Measurements from ENCODE around the gene ACTR3. TPM values are rescaled to one million over a fixed set of nuclear protein-coding genes. Genes with fewer than 3 reads are reported as not detected.

The ACTR3 gene
- total and polyA plus RNA-seq, 10 of the 15 experiments (the other 5 are each of a cell fraction or from before 2014, with no cell fraction given), result 79.1 to 616 (median 471) TPM

DNA sequence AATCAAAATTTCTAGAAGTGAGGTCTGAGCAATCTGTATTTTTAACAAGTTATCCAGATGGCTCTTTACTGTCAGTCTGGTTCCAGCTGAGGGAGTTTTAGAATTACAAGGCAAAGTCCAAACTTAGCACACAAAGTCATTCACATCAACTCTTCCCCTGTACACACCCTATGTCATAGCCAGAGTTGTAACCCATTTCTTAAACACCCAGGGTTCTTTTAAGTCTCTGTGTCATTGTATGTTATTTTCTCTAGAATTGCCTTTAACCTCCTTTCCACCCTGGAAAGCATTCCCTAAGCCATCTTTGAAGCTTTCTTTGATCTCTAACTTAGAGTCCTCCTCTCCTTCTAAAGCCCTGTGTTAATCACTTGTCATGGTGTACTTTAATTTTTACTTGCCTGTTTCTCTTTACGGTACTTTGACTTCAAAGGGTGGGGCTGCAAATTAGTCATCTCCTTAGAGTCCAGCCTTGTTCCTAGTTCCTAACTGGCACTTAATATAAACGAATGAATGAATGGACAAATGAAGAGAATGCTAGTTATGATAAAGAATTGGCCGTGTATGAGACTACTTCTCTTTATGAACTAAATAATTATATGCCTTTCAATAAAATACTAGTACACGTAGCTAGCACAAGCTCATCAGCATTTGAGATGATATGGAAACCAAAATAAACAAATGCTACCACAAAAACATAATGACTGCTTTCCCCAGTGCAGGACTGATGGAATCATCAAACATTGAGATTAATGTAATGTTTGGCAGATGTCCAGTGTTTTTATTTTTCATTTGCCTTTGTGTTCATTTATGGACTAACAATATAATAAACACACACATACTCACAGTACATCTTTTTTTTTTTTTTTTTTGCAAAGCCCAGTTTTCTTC lies 11.9 kb upstream of the ACTR3 start:
- H3K4me2 ChIP-seq (ENCODE audit: control insufficient read depth, insufficient read depth), result no peak overlapping the region
- H3K79me2 ChIP-seq (ENCODE audit: control insufficient read depth, insufficient read depth, low read length), result no peaks in the 10 kb centered on the region
- ChIA-PET CTCF (interaction anchor here (0.7 to 2.4 kb wide), 4 partner anchors 13 to 166 kb away, joined by 3 to 6 read pairs (median 3); no protein-coding TSS in a partner anchor), RAD21 (ENCODE audit: unreplicated experiment) (interaction anchor here (0.7 to 0.8 kb wide), 2 partner anchors 18 to 95 kb away, joined by 3 read pairs; no protein-coding TSS in a partner anchor), SMC1A (ENCODE audit: uncharacterized antibody, unreplicated experiment) (interaction anchor here (0.7 to 1.3 kb wide), 4 partner anchors 11 to 138 kb away, joined by 3 to 6 read pairs (median 4); no protein-coding TSS in a partner anchor), POLR2A (interaction anchor here (1.6 kb wide), 1 partner anchor 11 kb away, joined by 3 read pairs; no protein-coding TSS in a partner anchor)
- intact Hi-C loops (cut with micrococcal nuclease; ENCODE audit: unreplicated experiment), result no loop called here
- no peaks in the 10 kb centered on the region for H3K9me3 ChIP-seq (replicated peaks; ENCODE audit: control insufficient read depth, insufficient read depth, low read length)
- H3K4me3 ChIP-seq, result no peak overlapping the region
- H3K27ac ChIP-seq (ENCODE audit: control insufficient read depth, insufficient read depth), result no peak overlapping the region
- no peak overlapping the region for H3K9ac ChIP-seq (ENCODE audit: control insufficient read depth, insufficient read depth, low read length)
- BruUV-seq (replicated peaks), result no TSS peak
- in situ Hi-C loops (cut with MboI), result no loop called here
- no peak overlapping the region for H2AFZ ChIP-seq (ENCODE audit: control insufficient read depth, low read depth, low read length)
- H3K36me3 ChIP-seq (ENCODE audit: control insufficient read depth in 2 of 2, insufficient read depth in 2 of 2, low read length in 1 of 2), result peaks cover 0 to 4% of the 10 kb centered on the region in 2 experiments; a peak in 3 of 4 replicates
- no peaks in the 10 kb centered on the region for H4K20me1 ChIP-seq (ENCODE audit: control insufficient read depth, insufficient read depth)
- H3K27me3 ChIP-seq (replicated peaks in 1 of 2; ENCODE audit: control insufficient read depth in 2 of 2, insufficient read depth in 2 of 2, low read length in 1 of 2), result no peaks in the 10 kb centered on the region
- WGBS (ENCODE audit: insufficient coverage, insufficient replicate concordance, low lambda C conversion rate, missing lambda C conversion rate), result 27% methylated on average over 4 of the region's 4 CpGs
- ATAC-seq, result peak; percentile 75
- no peak for DNase-seq (ENCODE audit: low read depth, low spot score)
- no peaks in the 10 kb centered on the region for H3K4me1 ChIP-seq (ENCODE audit: control insufficient read depth, insufficient read depth, low read length)
- FAIRE-seq, result no peak
- TF ChIP-seq MYC (IDR thresholded peaks at IDR 0.05; ENCODE audit: insufficient read depth, insufficient read length, insufficient replicate concordance, low read length, severe bottlenecking), result no peak
- TF ChIP-seq, protein P1, sequence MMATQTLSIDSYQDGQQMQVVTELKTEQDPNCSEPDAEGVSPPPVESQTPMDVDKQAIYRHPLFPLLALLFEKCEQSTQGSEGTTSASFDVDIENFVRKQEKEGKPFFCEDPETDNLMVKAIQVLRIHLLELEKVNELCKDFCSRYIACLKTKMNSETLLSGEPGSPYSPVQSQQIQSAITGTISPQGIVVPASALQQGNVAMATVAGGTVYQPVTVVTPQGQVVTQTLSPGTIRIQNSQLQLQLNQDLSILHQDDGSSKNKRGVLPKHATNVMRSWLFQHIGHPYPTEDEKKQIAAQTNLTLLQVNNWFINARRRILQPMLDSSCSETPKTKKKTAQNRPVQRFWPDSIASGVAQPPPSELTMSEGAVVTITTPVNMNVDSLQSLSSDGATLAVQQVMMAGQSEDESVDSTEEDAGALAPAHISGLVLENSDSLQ (IDR thresholded peaks at IDR 0.05), result 0 out of 2 replicates have a peak, but pooled peaks have one; percentile 9
- TF ChIP-seq TARDBP (IDR thresholded peaks at IDR 0.05; ENCODE audit: borderline replicate concordance), result no peak
- TF ChIP-seq TCF7 (IDR thresholded peaks at IDR 0.05; ENCODE audit: borderline replicate concordance), result 0 out of 2 replicates have a peak, but pooled peaks have one; percentile 9
- TF ChIP-seq ZNF24 (IDR thresholded peaks at IDR 0.05), result peak; percentile 62; the same call in 1 of the 2 replicates
